Measurements from ENCODE around the gene MCRIP1. TPM values are rescaled to one million over a fixed set of nuclear protein-coding genes. Genes with fewer than 3 reads are reported as not detected.

The MCRIP1 gene
- total RNA-seq, 1 experiment from 2014 or later = 35.6 TPM

DNA sequence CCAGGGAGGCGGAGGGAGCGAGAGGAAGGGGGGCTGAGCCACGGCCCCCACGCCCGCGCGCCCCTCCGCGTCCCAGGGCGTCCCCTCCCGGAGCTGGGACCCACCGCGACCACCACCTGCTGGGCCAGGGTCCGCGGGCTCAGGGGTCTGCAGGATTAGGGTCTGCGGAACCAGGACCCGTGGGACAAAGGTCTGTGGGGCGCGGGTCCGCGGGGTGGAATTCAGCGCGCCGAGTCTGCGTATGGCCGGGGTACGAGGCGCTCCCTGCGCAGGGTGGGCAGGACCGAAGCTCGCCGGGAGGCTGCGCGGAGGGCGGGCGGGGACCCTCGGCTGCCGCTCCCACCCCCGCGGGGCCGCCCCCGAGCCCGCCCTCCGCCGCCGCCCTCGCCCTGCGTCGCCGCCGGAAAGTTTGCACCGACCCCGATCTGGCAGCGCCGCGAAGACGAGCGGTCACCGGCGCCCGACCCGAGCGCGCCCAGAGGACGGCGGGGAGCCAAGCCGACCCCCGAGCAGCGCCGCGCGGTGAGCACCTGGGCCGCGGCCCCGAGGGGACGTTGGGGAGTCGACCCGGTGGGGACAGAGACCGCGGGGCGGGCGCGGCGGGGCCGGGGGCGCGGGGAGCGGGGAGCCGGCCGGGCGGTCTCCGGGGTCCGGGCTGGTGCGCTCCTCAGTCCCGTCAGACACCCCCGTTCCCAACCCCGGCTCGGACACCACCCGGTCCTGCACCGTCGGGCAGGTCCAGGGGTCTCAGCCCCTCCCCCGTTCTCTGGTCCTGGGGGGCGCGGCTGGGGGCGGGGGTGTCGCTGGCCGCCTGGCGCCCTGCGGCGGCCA is 29.1 kb downstream of the MCRIP1 start, which contains the start of gene GCGR:
Gene GCGR (plus strand): TSS at position 423 of the 831 bp plus-strand sequence. CDS start 4,869 bp downstream, outside the sequence.
- CTCF ChIA-PET = no interaction called here
- no peak for DNase-seq (ENCODE audit: unreplicated experiment)
- H3K36me3 Mint-ChIP-seq (ENCODE audit: insufficient read depth, unreplicated experiment) = no peaks in the 10 kb centered on the region
- H3K9me3 Mint-ChIP-seq (ENCODE audit: unreplicated experiment) = no peaks in the 10 kb centered on the region
- H3K27me3 Mint-ChIP-seq (ENCODE audit: insufficient read depth, unreplicated experiment) = peaks cover 88% of the 10 kb centered on the region
- H3K4me3 Mint-ChIP-seq (ENCODE audit: unreplicated experiment) = no peak within 1 kb of the TSS
- BruUV-seq (replicated peaks) = no TSS peak
- intact Hi-C loops (cut with micrococcal nuclease) = no loop called here
- POLR2A ChIA-PET = no interaction called here
- peaks cover 1% of the 10 kb centered on the region for H3K4me1 Mint-ChIP-seq (ENCODE audit: insufficient read depth, unreplicated experiment)
- no peak within 1 kb of the TSS for H3K27ac Mint-ChIP-seq (ENCODE audit: low read depth, unreplicated experiment)
- TF ChIP-seq CTCF (IDR thresholded peaks at IDR 0.05; ENCODE audit: unreplicated experiment) = no peak

- no peak for TF ChIP-seq CTCF (IDR thresholded peaks at IDR 0.05; ENCODE audit: unreplicated experiment)
- CTCF ChIA-PET = interaction anchor here (0.6 kb wide), 1 partner anchor 215 kb away, joined by 3 read pairs; no protein-coding TSS in a partner anchor
- intact Hi-C loops (cut with micrococcal nuclease) = no loop called here
Measured at GRCh38 chr17:81802856-81803643, 30.0 kb downstream of the MCRIP1 start.

GRCh38 chr17:81802048-81802758 is 30.9 kb downstream of the MCRIP1 start:
- POLR2A ChIA-PET = no interaction called here
- no peaks in the 10 kb centered on the region for H3K36me3 Mint-ChIP-seq (ENCODE audit: insufficient read depth, unreplicated experiment)
- H3K9me3 Mint-ChIP-seq (ENCODE audit: unreplicated experiment) = no peaks in the 10 kb centered on the region
- DNase-seq (ENCODE audit: unreplicated experiment) = no peak
- H3K4me3 Mint-ChIP-seq (ENCODE audit: unreplicated experiment) = no peak overlapping the region
- H3K4me1 Mint-ChIP-seq (ENCODE audit: insufficient read depth, unreplicated experiment) = no peaks in the 10 kb centered on the region
- intact Hi-C loops (cut with micrococcal nuclease) = no loop called here
- TF ChIP-seq CTCF (IDR thresholded peaks at IDR 0.05; ENCODE audit: unreplicated experiment) = no peak
- no peak overlapping the region for H3K27ac Mint-ChIP-seq (ENCODE audit: low read depth, unreplicated experiment)
- CTCF ChIA-PET = interaction anchor here (0.6 kb wide), 1 partner anchor 216 kb away, joined by 3 read pairs; no protein-coding TSS in a partner anchor
- BruUV-seq (replicated peaks) = no TSS peak
- H3K27me3 Mint-ChIP-seq (ENCODE audit: insufficient read depth, unreplicated experiment) = peaks cover 71% of the 10 kb centered on the region

More at GRCh38 chr17:81802856-81803643, 30.0 kb downstream of the MCRIP1 start:
- Mint-ChIP-seq H3K36me3 (ENCODE audit: insufficient read depth, unreplicated experiment) (no peaks in the 10 kb centered on the region), H3K27me3 (ENCODE audit: insufficient read depth, unreplicated experiment) (peaks cover 80% of the 10 kb centered on the region), H3K4me3 (ENCODE audit: unreplicated experiment) (no peak overlapping the region), H3K4me1 (ENCODE audit: insufficient read depth, unreplicated experiment) (no peaks in the 10 kb centered on the region), H3K9me3 (ENCODE audit: unreplicated experiment) (no peaks in the 10 kb centered on the region), H3K27ac (ENCODE audit: low read depth, unreplicated experiment) (no peak overlapping the region)
- no peak for DNase-seq (ENCODE audit: unreplicated experiment)
- BruUV-seq (replicated peaks) = no TSS peak
- POLR2A ChIA-PET = no interaction called here

All from MCF 10A (cell line).